ENCODE data around the gene CMTM3.
"Not testable (repeated sequence)": the region's sequence is repeated elsewhere in the genome, so short reads cannot be mapped to it uniquely, and the experiment has no call there.

CMTM3 gene

GRCh38 chr16:66627611-66628378, 23.3 kb downstream of the CMTM3 start:
- H3K4me3 ChIP-seq (ENCODE audit: low read length); H3K9ac ChIP-seq (ENCODE audit: low read length); H3K27me3 ChIP-seq (ENCODE audit: control insufficient read depth, insufficient read depth, low read length); H3K4me1 ChIP-seq (ENCODE audit: control insufficient read depth, low read depth, low read length); H3K9me3 ChIP-seq (ENCODE audit: control insufficient read depth, low read depth, low read length); H3K27ac ChIP-seq (ENCODE audit: low read length); H3K36me3 ChIP-seq (ENCODE audit: control insufficient read depth, low read depth, low read length): not testable (repeated sequence)

- H3K27me3 ChIP-seq (ENCODE audit: control insufficient read depth, insufficient read depth, low read length) = no peaks in the 10 kb centered on the region
- H3K27ac ChIP-seq (ENCODE audit: low read length) = no peak overlapping the region
- H3K9ac ChIP-seq (ENCODE audit: low read length) = no peak overlapping the region
- no peaks in the 10 kb centered on the region for H3K4me1 ChIP-seq (ENCODE audit: control insufficient read depth, low read depth, low read length)
- H3K36me3 ChIP-seq (ENCODE audit: control insufficient read depth, low read depth, low read length) = peaks cover 3% of the 10 kb centered on the region
- H3K9me3 ChIP-seq (ENCODE audit: control insufficient read depth, low read depth, low read length) = no peaks in the 10 kb centered on the region
- H3K4me3 ChIP-seq (ENCODE audit: low read length) = no peak overlapping the region
These were observed 25.4 kb downstream of the CMTM3 start for GRCh38 chr16:66629856-66630255.

- H3K9me3 ChIP-seq (ENCODE audit: control insufficient read depth, low read depth, low read length); H3K4me3 ChIP-seq (ENCODE audit: low read length); H3K36me3 ChIP-seq (ENCODE audit: control insufficient read depth, low read depth, low read length); H3K27me3 ChIP-seq (ENCODE audit: control insufficient read depth, insufficient read depth, low read length); H3K9ac ChIP-seq (ENCODE audit: low read length); H3K4me1 ChIP-seq (ENCODE audit: control insufficient read depth, low read depth, low read length); H3K27ac ChIP-seq (ENCODE audit: low read length): not testable (repeated sequence)
These were observed 26.2 kb downstream of the CMTM3 start for GRCh38 chr16:66630561-66631260.

- not testable (repeated sequence) for H3K9me3 ChIP-seq (ENCODE audit: control insufficient read depth, low read depth, low read length); H3K9ac ChIP-seq (ENCODE audit: low read length); H3K4me3 ChIP-seq (ENCODE audit: low read length); H3K27me3 ChIP-seq (ENCODE audit: control insufficient read depth, insufficient read depth, low read length); H3K27ac ChIP-seq (ENCODE audit: low read length); H3K36me3 ChIP-seq (ENCODE audit: control insufficient read depth, low read depth, low read length); H3K4me1 ChIP-seq (ENCODE audit: control insufficient read depth, low read depth, low read length)
These were observed 27.1 kb downstream of the CMTM3 start for GRCh38 chr16:66631558-66631957.

- H3K9ac ChIP-seq (ENCODE audit: low read length) = no peak overlapping the region
- no peaks in the 10 kb centered on the region for H3K27me3 ChIP-seq (ENCODE audit: control insufficient read depth, insufficient read depth, low read length)
- H3K36me3 ChIP-seq (ENCODE audit: control insufficient read depth, low read depth, low read length) = peaks cover 6% of the 10 kb centered on the region
- H3K27ac ChIP-seq (ENCODE audit: low read length) = no peak overlapping the region
- H3K4me1 ChIP-seq (ENCODE audit: control insufficient read depth, low read depth, low read length) = peaks cover 8% of the 10 kb centered on the region
- H3K9me3 ChIP-seq (ENCODE audit: control insufficient read depth, low read depth, low read length) = no peaks in the 10 kb centered on the region
- H3K4me3 ChIP-seq (ENCODE audit: low read length) = no peak overlapping the region
These were observed 30.2 kb downstream of the CMTM3 start for GRCh38 chr16:66634527-66635196.

GRCh38 chr16:66635406-66635805, 30.9 kb downstream of the CMTM3 start:
- H3K4me1 ChIP-seq (ENCODE audit: control insufficient read depth, low read depth, low read length) = peaks cover 8% of the 10 kb centered on the region
- no peak overlapping the region for H3K27ac ChIP-seq (ENCODE audit: low read length)
- H3K4me3 ChIP-seq (ENCODE audit: low read length) = no peak overlapping the region
- H3K27me3 ChIP-seq (ENCODE audit: control insufficient read depth, insufficient read depth, low read length) = no peaks in the 10 kb centered on the region
- H3K36me3 ChIP-seq (ENCODE audit: control insufficient read depth, low read depth, low read length) = peaks cover 6% of the 10 kb centered on the region
- H3K9me3 ChIP-seq (ENCODE audit: control insufficient read depth, low read depth, low read length) = no peaks in the 10 kb centered on the region
- H3K9ac ChIP-seq (ENCODE audit: low read length) = no peak overlapping the region

- H3K4me3 ChIP-seq (ENCODE audit: low read length) = no peak overlapping the region
- no peaks in the 10 kb centered on the region for H3K9me3 ChIP-seq (ENCODE audit: control insufficient read depth, low read depth, low read length)
- H3K36me3 ChIP-seq (ENCODE audit: control insufficient read depth, low read depth, low read length) = peaks cover 6% of the 10 kb centered on the region
- H3K27me3 ChIP-seq (ENCODE audit: control insufficient read depth, insufficient read depth, low read length) = no peaks in the 10 kb centered on the region
- no peak overlapping the region for H3K9ac ChIP-seq (ENCODE audit: low read length)
- H3K27ac ChIP-seq (ENCODE audit: low read length) = no peak overlapping the region
- H3K4me1 ChIP-seq (ENCODE audit: control insufficient read depth, low read depth, low read length) = peaks cover 8% of the 10 kb centered on the region
These were observed 31.7 kb downstream of the CMTM3 start for GRCh38 chr16:66636199-66636598.

- H3K9me3 ChIP-seq (ENCODE audit: control insufficient read depth, low read depth, low read length) = no peaks in the 10 kb centered on the region
- H3K4me3 ChIP-seq (ENCODE audit: low read length) = no peak overlapping the region
- no peaks in the 10 kb centered on the region for H3K27me3 ChIP-seq (ENCODE audit: control insufficient read depth, insufficient read depth, low read length)
- H3K27ac ChIP-seq (ENCODE audit: low read length) = no peak overlapping the region
- peaks cover 6% of the 10 kb centered on the region for H3K36me3 ChIP-seq (ENCODE audit: control insufficient read depth, low read depth, low read length)
- H3K4me1 ChIP-seq (ENCODE audit: control insufficient read depth, low read depth, low read length) = peaks cover 8% of the 10 kb centered on the region
- H3K9ac ChIP-seq (ENCODE audit: low read length) = no peak overlapping the region
These were observed 33.3 kb downstream of the CMTM3 start for GRCh38 chr16:66637806-66638205.

GRCh38 chr16:66639091-66639885, 34.8 kb downstream of the CMTM3 start:
- no peak overlapping the region for H3K27ac ChIP-seq (ENCODE audit: low read length)
- H3K4me1 ChIP-seq (ENCODE audit: control insufficient read depth, low read depth, low read length) = peaks cover 8% of the 10 kb centered on the region
- H3K27me3 ChIP-seq (ENCODE audit: control insufficient read depth, insufficient read depth, low read length) = no peaks in the 10 kb centered on the region
- H3K36me3 ChIP-seq (ENCODE audit: control insufficient read depth, low read depth, low read length) = peaks cover 6% of the 10 kb centered on the region
- no peaks in the 10 kb centered on the region for H3K9me3 ChIP-seq (ENCODE audit: control insufficient read depth, low read depth, low read length)
- no peak overlapping the region for H3K4me3 ChIP-seq (ENCODE audit: low read length)
- H3K9ac ChIP-seq (ENCODE audit: low read length) = no peak overlapping the region

- Histone ChIP-seq H3K27me3 (ENCODE audit: control insufficient read depth, insufficient read depth, low read length) (no peaks in the 10 kb centered on the region), H3K27ac (ENCODE audit: low read length) (no peak overlapping the region), H3K4me3 (ENCODE audit: low read length) (no peak overlapping the region), H3K4me1 (ENCODE audit: control insufficient read depth, low read depth, low read length) (peaks cover 8% of the 10 kb centered on the region), H3K9ac (ENCODE audit: low read length) (no peak overlapping the region), H3K9me3 (ENCODE audit: control insufficient read depth, low read depth, low read length) (no peaks in the 10 kb centered on the region), H3K36me3 (ENCODE audit: control insufficient read depth, low read depth, low read length) (no peaks in the 10 kb centered on the region)
These were observed 36.3 kb downstream of the CMTM3 start for GRCh38 chr16:66640724-66641314.

- H3K27ac ChIP-seq (ENCODE audit: low read length) = no peak overlapping the region
- H3K9ac ChIP-seq (ENCODE audit: low read length) = no peak overlapping the region
- H3K4me3 ChIP-seq (ENCODE audit: low read length) = no peak overlapping the region
- no peaks in the 10 kb centered on the region for H3K9me3 ChIP-seq (ENCODE audit: control insufficient read depth, low read depth, low read length)
- no peaks in the 10 kb centered on the region for H3K36me3 ChIP-seq (ENCODE audit: control insufficient read depth, low read depth, low read length)
- H3K4me1 ChIP-seq (ENCODE audit: control insufficient read depth, low read depth, low read length) = peaks cover 8% of the 10 kb centered on the region
- no peaks in the 10 kb centered on the region for H3K27me3 ChIP-seq (ENCODE audit: control insufficient read depth, insufficient read depth, low read length)
These were observed 36.9 kb downstream of the CMTM3 start for GRCh38 chr16:66641387-66641786.
